Gastrocnemius medialis (tissue), 4 donors: Measurements from ENCODE around the gene C17orf100.

ENCODE experiments used
- POLR2A ChIP-seq, 2 donors: fragments of 450-650 bp; IDR thresholded peaks; one replicate each; pipeline ENCODE4 v1.6.1; 2017; ENCODE audit warnings: antibody characterized with exemption in 2 of 2, mild to moderate bottlenecking in 2 of 2, moderate library complexity in 2 of 2
- TF ChIP-seq, protein P1 (sequence below), 5 experiments: fragments of 450-650 bp in 3 of 5; fragments of 200-600 bp in 2 of 5; sonication (generic) in 2 of 5; IDR thresholded peaks in 4 of 5; conservative IDR thresholded peaks in 1 of 5; 1 replicate in 4 of 5; 2 replicates in 1 of 5; pipeline ENCODE4 v1.5.1; 2016 to 2019; ENCODE audit warnings: antibody characterized with exemption in 5 of 5, mild to moderate bottlenecking in 3 of 5, moderate library complexity in 3 of 5

DNA sequence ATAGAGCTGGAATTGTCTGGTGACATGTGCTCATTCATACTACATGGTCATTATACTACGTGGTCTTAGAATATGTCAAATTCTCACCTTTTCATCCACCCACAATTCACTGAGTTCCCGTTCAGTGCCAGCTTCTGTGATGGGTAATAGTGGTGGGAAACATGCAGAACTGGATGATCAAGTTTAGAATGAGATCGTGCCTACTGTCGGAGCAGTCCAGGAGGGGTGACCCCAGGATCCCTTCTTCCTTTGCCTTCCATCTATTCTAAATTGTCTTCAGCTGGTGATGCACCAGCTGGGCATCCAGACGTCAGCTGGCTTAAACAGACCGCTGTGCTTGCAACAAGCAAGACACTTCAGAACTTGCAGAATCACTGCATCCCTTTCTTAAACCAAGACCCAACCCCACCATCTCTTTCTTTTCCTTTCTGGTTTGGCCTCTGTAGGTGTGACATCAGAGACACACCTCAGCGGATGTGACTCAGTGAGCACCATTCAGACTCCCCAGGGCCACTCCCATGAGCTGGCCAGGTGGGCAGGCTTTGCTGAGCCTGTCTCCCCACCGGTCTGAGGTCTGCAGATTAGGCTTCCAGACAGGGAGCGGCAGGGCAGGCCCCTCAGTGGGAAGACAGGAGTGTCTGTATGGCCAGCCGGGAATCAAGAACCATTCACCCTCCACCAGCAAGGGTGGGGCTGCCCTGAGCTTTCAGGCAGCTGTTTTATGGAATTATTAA lies 18.1 kb downstream of the C17orf100 start:
- TF ChIP-seq, protein P1, sequence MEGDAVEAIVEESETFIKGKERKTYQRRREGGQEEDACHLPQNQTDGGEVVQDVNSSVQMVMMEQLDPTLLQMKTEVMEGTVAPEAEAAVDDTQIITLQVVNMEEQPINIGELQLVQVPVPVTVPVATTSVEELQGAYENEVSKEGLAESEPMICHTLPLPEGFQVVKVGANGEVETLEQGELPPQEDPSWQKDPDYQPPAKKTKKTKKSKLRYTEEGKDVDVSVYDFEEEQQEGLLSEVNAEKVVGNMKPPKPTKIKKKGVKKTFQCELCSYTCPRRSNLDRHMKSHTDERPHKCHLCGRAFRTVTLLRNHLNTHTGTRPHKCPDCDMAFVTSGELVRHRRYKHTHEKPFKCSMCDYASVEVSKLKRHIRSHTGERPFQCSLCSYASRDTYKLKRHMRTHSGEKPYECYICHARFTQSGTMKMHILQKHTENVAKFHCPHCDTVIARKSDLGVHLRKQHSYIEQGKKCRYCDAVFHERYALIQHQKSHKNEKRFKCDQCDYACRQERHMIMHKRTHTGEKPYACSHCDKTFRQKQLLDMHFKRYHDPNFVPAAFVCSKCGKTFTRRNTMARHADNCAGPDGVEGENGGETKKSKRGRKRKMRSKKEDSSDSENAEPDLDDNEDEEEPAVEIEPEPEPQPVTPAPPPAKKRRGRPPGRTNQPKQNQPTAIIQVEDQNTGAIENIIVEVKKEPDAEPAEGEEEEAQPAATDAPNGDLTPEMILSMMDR (IDR thresholded peaks at IDR 0.05 in 4 of 5, conservative IDR thresholded peaks at IDR 0.05 in 1 of 5): no peak
- TF ChIP-seq POLR2A (IDR thresholded peaks at IDR 0.05): no peak
